NCI-H1092 (cell line): ENCODE data around the gene LGALS1.
A peak's percentile ranks its signal among the peaks of the same experiment; 100 is the strongest.
"Not testable (repeated sequence)": the region's sequence is repeated elsewhere in the genome, so short reads cannot be mapped to it uniquely, and the experiment has no call there.

ENCODE experiments used
- DNase-seq: peaks from one replicate; lab custom pipeline; 2025; lab: John Stamatoyannopoulos, UW

Gene LGALS1

DNA sequence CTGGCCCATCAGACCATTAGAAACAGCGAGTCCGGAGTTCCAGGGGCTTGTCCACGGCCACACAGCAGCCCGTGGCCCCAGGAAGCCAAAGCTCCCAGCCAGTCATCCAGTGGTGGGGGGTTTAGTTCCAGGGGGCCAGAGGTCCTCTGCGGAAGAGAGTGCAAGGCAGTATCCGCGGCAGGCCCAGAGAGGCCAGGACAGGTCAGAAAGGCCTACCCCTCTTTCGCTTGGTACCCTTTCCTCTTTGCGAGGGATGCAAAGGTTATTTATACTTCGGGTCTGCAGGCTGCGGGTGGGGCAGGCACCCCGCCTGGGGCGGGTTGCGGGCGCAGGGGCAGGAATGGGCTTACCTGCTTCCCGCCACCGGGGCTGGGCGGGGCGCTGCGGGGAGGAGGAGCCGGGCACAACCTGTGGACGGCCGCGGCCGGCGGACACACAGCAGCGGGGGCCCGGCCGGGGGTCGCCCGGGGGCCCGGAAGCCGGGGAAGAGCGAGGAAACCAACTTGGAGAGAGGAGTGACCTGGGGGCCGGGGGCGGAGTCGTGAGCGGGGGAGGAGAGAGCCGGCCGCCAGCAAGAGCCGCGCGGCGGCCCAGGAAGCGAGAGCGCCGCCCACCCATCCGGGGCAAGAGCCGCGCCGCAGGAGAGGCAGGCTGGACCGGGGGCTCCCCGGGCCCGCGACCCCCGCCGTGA, 36.2 kb upstream of the LGALS1 start, which contains the start of gene SH3BP1:
SH3BP1 (plus strand) TSS at position 600 of the 691 bp plus-strand sequence. CDS start 119 bp downstream, outside the sequence.
- peak; percentile 5 for DNase-seq

DNA sequence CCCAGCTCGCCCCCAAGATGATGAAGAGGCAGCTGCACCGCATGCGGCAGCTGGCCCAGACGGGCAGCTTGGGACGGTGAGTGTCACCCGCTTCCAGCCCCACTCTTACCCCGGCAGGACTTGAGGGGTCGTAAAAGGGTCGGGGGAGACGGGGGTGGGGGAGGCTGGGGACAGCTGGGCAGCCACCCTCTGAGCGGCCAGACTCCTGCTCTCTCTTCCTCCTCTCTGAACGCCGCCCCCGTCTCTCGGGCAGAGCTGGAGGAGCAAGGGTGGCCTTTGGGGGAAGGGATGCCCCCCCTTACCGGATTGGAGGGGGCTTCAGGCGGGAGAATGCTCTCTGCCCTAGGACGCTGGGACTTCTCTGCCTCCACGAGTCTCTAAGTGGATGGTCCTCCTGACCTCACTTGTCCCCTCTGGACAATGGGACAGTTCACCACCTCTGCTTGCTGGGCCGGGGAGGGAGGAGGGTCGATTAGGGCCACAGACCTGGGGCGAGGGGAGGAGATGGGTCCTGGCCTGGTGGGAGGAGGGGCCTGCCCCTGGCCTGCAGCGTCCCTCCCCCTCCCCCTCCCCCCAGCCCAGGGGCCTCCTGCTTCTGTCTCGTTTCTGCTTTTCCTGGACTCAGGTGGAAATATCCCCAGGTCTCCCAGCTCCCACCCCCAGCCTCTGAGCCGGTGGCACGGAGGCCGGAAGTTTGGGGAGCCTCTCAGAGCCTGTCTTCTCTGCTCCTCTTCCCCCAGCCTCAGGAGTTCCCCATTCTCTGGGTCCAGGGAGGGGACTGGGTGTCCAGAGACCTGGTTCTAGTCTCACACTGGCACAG, 35.5 kb upstream of the LGALS1 start:
- DNase-seq, result no peak

DNA sequence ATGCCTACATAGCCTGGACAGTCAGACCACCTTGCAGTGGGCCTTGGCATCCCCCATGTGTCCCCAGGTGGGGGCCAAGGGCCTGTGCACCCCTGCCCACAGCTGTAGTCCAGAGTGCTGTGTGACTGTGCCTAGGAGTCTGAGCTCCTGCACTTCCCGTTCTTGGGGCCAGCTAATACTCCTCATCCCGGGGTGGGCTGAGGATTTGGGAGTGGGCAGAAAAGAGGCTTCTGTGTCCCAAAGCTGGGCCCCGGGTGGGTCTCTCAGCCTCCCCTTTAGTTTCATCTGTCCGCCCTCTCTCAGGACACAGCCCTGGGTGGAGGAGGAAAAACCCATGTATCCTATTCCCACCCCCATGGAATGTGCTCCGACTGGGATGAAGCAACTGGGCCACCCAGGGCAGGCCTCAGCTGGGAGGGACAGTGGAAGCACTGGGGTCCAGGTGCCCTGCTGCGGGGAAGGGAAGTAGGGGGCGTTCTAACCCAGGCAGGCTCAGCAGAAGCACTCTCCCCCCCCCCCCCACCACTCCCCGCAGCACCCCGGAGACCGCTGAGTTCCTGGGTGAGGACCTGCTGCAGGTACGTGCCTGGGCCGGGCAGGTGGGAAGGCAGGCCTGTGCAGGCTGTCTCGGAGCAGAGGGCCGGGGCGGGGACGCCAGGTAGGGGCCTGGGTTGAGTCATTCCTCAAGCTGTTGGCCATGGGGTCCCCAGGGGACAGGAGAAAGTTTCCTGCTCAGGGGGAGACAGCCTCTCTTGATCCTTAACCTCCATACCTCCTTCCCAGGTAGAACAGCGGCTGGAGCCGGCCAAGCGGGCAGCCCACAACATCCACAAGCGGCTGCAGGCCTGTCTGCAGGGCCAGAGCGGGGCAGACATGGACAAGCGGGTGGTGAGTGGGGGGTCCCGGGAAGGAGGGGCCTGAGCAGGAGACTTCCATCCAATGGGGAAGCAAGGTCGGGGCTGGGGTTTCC, 34.6 kb upstream of the LGALS1 start:
- no peak for DNase-seq

DNA sequence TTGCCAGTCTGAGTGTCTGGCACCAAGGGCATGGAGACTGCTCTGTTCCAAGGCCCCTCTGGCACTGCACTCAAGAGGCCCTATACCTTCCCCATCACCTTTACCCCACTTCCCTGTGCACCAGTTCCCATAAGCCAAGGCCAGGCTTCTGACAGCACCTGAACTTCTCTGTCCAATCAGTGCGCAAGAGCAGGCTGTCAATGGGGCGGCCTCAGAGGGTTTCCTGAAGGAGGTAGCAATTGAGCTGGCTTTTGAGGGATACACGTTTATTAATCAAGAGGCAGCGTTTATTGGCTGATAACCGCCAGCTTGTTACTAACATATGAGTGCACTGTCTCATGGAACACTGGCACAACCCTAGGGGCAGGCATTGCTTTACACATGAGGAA, 33.9 kb upstream of the LGALS1 start:
- no peak for DNase-seq

DNA sequence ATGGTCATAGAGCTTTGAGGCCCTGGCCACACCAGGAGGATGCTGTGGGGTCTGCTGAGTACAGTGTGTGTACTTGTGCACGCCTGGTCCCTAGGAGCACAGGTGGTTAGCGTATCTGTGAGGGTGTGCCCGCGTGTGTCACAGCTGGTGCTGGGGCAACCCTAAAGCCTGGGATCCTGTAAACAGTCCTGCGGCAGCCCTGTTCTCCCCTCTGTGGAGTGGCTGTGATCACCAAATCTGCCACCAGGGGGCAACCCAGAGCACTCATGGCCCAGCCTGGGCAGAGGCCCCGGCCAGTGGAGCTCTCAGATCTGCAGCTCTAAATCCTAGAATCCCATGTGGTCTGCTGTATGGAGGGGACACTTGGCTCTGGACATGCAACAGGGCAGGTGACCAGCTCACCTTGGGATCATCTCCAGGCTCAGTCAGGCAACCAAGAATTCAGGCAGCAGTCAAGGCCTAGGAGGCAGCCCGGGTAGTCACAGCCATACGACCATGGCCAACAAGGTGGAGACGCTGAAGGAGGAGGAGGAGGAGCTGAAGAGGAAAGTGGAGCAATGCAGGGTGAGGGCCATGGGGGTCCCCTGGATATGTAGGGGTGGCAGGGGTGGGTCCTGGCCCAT, 32.1 kb upstream of the LGALS1 start:
- peak; percentile 26 for DNase-seq

DNA sequence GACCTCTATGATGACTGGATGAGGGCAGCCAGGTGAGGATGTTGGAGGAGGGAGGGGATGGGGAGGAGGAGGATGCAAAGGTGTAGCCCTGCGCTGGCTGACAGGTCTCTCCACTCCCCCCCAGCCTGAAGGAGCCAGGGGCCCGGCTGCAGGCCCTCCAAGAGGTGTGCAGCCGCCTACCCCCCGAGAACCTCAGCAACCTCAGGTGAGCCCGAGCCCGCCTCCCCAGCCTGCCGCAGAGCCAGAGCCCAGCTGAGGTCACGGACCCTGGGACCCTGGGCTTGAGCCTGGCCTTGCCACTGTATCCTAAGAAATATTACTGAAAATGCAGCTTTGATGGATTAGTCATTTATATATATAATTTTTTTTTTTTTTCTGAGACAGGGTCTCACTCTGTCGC, 28.1 kb upstream of the LGALS1 start:
- DNase-seq, result no peak

DNA sequence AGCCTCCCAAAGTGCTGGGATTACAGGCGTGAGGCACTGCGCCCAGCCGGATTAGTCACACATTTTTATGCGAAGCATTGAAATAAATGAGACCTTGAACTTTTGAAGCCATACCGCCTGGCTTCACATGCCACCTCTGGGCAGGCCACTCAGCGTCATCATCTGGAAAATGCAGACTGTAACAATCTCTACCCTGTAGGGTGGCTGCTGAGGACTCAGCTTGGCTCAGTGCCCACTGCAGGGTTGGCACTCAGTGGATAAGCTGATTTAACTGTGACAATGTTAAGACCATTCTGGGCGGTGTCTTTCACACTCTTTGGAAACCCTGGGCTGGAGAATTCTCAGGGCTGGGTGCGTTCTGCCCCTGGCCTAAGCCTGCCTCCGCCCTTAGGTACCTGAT, 27.5 kb upstream of the LGALS1 start:
- DNase-seq, result no peak

DNA sequence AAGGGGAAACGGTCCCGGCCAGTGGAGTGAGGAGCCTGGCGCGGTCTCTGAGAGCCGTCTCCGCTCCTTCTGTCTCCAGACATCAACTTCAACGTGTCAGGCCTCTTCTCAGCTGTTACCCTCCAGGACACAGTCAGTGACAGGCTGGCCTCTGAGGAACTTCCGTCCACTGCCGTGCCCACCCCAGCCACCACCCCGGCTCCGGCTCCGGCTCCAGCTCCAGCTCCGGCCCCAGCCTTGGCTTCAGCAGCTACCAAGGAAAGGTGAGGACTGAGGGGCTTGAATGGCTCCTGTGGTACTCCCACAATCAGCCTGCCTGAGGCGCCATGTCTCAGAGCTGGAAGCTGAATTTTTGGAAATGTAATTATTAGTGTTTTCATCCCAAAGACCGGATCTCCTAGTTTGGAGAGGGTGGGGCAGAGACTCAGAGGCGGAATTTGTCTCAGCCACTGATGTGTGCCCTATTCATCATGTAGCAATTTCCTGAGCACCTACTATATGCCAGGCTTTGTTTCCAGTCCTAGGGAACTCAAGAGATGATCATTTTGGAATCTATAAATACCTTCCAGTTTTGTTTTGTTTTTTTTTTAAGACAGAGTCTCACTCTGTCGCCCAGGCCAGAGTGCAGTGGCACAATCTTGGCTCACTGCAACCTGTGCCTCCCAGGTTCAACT, 24.8 kb upstream of the LGALS1 start:
- no peak for DNase-seq

DNA sequence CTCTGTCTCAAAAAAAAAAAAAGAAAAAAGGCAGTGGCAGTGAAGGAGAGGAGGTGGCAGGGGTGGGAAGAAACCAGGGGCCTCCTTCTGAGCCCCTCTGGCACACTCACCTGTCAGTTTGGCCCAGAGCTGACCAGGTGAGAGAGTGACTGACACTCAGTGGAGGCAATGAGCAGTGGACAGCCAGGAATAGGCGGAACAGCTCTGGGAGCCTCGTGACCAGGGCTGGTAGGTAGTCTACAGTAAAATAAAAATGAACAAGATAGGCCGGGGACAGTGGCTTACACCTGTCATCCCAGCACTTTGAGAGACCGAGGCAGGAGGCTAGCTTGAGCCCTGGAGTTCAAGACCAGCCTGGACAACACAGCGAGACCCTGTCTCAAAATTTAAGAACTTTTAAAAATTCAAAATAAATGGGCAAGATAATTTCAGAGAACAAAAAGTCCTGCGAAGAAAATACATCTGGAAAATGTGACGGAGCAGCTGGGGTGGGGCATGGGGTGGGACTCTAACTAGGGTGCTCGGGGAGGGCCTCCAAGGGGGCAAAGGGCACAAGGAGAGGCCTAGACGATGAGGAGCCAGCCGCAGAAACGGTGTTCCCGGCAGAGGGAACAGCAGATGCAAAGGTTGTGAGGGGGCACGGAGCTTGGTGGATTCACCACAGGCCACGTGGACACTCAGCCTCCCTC, 20.7 kb upstream of the LGALS1 start:
- no peak for DNase-seq

DNA sequence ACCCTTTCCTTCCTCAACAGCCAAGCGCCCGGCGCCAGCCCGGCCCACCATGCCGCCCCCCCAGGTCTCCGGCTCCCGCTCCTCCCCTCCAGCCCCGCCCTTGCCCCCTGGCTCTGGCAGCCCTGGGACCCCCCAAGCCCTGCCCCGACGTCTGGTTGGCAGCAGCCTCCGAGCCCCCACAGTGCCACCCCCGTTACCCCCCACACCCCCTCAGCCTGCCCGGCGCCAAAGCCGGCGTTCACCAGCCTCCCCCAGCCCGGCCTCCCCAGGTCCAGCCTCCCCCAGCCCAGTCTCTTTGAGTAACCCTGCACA, 20.2 kb upstream of the LGALS1 start:
- no peak for DNase-seq

DNA sequence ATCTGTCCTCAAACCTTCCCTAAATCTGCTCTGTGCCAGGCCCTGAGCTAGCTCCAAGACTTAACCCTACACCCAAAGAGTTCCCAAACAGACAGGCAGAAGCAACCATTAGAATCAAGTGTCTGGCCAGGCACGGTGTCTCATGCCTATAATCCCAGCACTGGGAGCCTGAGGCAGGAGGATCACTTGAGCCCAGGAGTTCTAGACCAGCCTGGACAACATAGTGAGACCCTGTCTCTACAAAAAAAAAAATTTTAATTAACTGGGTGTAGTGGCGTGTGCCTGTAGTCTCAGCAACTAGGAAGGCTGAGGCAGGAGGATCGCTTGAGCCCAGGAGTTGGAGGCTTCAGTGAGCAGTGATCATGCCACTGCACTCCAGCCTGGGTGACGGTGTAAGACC, 18.9 kb upstream of the LGALS1 start:
- not testable (repeated sequence) for DNase-seq

DNA sequence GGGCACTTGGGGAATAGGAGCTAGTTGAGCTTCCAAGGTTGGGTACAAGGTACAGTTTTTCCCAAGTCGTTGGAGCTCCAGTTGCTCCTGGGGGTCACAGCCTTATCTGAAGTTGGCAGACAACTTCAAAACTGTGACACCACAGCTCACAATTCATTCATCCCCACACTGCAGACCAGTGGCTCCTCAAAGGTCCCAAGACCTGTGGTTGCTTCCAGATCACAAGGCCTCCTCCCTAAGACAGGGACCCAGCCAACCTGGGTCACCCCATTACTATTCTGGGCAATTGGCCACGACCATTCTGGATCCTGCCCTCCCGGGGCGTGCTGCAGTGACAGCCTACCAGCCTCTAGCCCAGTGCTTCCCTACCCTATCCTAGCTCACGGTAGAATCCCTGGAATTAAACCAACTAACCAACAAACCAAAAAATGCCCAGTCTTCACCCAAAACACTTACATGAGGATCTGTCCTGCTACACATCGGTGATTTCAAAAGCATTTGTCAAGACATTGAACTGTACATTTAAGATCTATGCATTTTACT, 17.8 kb upstream of the LGALS1 start:
- DNase-seq, result no peak

DNA sequence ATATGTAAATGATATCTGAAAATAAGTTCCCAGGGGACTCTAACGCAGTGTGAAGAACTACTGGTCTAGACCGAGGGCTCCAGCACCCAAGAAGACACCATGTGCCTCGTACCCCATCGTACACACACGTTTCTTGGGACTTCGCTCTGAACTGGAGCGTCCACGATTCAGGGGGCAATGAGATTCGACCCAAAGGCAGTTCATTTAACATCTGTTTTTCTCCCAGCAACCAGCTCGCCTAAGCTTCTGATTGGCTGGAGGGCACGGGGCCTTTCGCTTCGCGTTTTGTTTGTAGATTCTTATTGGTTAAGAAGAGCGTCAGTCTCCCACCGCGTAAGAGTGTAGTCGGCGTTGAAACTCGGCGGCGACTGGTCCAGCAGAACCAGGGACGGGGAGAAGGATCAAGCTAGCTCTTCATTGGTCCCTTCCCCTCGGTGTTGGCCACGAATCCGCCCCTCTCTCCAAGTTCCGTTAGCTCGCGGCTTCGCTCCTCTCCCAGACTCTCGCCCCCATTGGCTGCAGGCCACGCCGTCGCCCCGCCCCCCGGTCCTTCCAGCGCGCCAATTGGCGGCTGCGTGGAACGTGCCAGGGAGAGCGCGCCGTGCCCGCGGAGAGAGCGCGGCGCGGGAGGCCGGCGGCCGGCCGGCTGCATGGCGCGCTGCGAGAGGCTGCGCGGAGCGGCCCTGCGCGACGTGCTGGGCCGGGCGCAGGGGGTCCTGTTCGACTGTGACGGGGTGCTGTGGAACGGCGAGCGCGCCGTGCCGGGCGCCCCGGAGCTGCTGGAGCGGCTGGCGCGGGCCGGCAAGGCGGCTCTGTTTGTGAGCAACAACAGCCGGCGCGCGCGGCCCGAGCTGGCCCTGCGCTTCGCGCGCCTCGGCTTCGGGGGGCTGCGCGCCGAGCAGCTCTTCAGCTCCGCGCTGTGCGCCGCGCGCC, 17.0 kb upstream of the LGALS1 start, which contains the start of gene PDXP:
PDXP (plus strand) TSS at position 591 of the 933 bp plus-strand sequence; CDS start at position 651, 60 bp downstream.
- DNase-seq, result peak; percentile 99

DNA sequence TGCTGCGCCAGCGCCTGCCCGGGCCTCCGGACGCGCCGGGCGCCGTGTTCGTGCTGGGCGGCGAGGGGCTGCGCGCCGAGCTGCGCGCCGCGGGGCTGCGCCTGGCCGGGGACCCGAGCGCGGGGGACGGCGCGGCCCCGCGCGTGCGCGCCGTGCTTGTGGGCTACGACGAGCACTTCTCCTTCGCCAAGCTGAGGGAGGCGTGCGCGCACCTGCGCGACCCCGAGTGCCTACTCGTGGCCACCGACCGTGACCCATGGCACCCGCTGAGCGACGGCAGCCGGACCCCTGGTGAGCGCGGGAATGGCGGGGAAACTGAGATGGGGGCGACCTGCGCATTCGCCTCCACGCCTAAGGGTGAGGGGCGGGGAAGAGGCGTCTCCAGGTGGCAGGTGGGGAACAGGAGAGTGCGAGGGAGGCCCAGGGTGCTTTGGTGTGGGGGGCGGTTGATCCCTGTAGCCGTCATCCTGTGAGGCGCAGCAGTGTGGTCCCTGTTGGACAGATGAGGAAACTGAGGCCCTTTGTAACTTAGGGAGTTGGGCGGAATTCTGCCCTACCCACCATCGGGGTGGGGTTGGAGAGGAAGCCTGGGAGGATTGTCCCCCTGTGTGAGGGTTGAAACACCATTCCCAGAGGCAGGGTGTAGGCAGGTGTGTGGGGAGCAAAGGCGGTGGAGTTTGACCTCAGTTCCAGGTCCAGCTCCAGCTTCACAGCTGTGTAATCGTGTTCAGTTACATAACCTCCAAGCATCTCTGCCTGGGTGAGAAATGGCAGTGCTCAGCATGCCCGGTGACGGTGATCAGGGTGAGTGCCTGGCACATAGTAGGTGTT, 16.2 kb upstream of the LGALS1 start:
- DNase-seq, result no peak

DNA sequence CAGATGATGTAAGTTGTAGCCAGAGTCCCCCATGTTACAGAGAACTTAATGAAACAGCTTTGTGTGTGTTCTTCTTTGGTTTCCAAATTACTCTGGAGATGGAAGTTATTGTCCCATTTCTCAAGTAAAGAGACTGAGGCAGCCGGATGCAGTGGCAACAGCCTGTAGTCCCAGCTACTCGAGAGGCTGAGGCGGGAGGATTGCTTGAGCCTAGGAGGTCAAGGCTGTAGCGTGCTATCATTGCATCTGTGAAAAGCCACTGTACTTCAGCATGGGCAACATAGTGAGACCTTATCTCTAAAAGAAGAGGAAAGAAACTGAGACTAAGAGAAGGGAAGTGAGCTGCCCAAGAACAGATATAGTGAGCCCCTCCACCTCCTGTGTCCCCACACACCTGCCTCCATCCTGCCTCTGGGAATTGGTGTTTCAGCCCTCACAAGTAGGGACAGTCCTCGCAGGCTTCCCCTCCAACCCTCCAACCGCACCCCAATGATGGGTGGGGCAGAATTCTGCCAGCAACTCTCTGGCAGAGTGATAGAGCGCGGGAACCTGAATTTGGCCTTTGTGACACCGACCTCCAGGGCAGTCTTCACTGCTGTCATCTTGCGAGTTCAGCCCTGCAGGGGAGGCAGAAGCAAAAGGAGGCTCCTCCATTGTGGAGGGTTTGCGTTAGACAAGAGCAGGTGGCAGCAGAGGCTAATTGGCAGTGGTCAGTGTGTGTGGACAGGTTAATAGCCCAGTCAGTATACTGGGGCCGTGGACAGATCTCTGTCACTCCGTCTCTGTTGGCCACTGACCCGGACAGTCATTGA, 15.3 kb upstream of the LGALS1 start:
- DNase-seq, result no peak

DNA sequence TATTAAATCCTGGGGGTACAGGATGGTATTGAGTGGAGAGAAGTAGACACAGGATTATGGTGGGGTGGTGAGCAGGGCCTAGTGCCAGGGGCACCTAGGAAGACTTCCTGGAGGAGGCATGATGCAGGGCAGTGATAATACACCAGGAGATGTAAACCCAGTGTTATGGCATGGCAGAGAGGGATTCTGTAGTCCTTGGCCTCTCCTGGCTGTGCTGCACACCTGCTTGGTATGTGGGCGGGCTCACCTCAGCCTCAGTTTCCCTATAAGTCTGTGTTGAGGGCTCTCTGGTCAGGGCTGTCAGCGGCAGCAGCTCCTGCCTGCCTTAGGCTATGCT, 14.8 kb upstream of the LGALS1 start:
- no peak for DNase-seq

DNA sequence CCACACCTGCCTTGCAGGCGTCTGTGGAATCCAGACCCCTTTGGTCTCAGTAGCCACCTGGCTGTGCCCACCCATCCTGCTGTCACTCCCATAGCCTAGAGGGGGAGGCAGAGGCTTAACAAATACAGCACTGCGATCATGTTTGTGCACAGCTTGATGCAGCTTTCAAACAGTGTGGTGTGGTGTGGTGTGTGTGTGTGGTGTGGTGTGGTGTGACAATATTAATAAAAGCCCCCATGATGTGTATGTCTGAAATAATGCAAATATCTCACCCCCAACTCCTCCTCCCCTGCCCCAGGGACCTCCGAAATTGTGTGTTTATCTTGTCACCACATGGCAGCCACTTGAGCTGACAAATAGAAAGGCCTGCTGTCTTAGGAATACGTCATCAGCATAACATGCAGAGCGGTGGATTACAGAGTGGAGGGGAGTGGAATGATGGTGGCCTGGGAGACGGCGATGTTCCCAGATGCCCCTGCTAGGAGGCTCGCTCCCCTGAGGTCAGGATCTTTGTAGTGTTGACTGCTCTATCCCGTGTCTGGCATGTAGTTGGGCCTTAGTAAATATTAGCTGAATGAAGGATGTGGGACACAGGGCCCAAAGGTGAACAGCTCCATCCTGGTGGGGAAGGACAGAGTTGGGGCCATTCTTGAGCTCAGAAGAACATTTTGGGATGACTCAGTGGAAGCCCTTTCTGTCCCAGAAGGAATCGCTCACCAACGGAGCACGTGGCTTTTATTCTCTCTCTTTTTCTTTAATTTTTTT, 14.1 kb upstream of the LGALS1 start:
- DNase-seq, result no peak
